Stimulated activated CD4-positive, alpha-beta T cell treated with anti-CD3 and anti-CD28 coated beads, Interleukin-4, amount 100 ng/mL, for 4 hours (primary cell): Measurements from ENCODE around the gene HIP1R.

ENCODE experiments used
- DNase-seq, 2 experiments: peaks; one replicate each; pipeline ENCODE4 v3.0.0-alpha.2; 2020

The HIP1R gene

DNA sequence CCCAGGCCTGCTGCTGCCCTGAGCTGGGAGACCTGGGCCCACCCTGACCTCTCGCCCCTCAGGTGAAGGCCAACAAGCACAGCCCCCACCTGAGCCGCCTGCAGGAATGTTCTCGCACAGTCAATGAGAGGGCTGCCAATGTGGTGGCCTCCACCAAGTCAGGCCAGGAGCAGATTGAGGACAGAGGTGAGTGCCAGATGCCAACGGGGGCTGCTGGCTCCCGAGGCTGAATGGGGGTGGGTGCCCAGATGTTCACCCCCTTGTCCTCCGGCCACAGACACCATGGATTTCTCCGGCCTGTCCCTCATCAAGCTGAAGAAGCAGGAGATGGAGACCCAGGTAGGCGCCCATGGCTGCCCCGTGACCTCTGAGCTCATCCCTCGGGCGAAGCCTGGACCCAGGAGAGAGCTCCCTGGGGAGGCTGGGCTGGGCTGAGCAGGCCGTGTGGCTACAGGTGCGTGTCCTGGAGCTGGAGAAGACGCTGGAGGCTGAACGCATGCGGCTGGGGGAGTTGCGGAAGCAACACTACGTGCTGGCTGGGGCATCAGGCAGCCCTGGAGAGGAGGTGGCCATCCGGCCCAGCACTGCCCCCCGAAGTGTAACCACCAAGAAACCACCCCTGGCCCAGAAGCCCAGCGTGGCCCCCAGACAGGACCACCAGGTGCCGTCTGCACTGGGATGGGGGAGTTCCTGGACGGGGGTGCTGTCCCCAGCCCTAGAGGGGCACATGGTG, 25.8 kb downstream of the HIP1R start:
- no peak for DNase-seq

GRCh38 chr12:122861587-122861970, 26.3 kb downstream of the HIP1R start:
- DNase-seq: no peak

DNA sequence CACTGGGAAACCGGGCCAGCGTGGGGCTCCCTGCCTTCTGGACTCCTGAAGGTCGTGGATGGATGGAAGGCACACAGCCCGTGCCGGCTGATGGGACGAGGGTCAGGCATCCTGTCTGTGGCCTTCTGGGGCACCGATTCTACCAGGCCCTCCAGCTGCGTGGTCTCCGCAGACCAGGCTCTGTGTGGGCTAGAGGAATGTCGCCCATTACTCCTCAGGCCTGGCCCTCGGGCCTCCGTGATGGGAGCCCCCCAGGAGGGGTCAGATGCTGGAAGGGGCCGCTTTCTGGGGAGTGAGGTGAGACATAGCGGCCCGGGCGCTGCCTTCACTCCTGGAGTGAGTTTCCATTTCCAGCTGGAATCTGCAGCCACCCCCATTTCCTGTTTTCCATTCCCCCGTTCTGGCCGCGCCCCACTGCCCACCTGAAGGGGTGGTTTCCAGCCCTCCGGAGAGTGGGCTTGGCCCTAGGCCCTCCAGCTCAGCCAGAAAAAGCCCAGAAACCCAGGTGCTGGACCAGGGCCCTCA, 26.9 kb downstream of the HIP1R start:
- no peak for DNase-seq

DNA sequence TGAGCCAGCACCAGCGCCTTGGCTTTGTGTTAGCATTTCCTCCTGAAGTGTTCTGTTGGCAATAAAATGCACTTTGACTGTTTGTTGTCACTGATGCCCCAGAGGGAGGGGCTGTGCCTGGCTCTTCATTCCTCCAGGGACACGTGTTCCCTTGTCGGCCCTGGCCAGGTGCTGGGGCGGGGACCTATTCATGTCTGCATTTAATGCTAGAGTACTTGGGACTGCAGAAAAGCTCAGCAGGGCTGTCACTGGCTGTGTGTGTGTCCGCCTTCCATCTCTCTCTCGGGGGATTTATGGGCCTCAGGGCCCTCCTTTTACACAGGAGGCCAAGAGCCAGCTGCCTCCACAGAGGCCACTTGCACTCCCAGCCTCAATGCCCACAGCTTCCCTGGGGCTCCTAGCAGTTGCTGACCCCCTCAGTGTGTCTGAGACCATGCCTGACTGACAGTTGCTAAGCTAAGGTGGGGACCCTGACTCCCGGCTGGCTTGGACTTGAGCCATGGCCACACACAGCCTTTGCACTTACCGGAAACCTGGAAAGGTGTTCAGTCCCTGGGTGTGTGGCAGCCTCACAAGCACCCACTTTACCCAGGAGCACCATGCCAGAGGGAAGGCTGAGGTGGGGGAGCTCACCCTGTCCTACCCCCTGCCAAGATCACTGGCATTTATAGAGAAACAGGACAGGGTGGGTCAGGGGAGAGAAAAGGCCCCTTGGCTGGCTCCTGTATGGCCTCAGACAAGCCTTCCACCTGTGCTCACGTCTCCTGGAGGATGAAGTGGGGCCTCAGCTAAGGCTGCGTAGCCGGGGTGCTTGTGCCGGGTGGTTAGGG, 27.8 kb downstream of the HIP1R start:
- no peak for DNase-seq

DNA sequence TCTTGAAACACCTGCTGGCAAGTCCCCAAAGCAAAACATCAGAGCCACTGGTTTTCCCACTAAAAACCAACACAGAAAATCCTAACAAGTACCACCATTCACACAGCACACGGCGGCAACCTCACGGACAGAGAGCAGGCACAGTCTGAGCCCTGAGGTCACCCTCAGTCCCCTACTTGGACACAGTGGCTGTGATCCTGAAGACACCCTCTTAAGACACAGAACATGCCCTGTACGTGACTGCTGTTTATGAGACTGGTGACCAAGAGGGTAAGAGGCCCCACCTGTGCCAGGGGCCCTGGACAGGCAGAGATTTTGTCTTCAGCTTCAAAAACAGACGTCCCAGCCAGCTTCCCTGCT, 29.6 kb downstream of the HIP1R start:
- DNase-seq: no peak

DNA sequence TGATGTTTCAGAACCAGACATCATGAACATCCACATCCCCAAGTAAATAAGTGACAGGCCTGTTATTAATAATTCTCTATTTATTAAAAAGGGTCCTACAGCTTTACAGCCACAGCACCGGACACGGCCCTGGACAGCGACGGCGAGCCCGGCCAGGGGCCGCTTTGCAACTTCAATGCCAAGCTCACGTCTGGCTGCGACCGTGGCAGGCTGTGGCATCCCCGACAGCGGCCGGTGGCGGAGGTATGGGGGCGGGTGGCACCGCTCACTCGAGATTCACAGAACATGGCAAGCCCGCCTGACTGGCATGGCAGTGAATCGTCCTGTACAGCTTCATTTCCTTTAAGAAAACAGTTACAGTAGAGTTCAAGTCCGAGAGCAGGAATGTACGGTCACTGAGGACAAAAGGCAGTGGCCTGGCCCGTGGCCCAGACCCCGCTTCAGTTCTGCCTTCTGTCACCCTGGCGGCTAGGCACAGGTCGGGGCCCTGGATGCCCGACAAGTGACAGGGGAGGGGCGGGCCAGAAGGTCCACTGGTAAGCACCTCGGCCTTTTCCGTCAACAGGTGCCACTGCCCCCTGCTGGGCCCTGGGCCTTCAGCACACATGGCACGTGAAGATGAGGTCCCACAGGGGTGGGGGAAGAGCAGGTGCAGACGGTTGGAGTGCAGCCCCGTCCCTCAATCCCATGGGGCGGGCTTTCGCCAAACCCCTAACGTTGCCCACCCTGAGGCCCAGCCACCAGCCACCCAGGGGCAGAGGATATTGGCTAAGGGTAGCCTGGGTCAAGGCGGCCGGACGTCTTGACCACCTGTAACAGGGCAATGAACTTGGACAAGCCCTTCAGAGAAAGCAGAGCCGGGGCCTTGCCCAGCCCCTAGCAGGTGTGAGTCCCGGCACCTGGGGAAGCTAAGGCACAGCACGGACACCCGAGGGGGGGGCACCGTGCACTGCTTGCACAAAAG, 30.3 kb downstream of the HIP1R start:
- DNase-seq: no peak

GRCh38 chr12:122866379-122866778, 31.1 kb downstream of the HIP1R start:
- DNase-seq: no peak

GRCh38 chr12:122866950-122867607, 31.8 kb downstream of the HIP1R start:
- no peak for DNase-seq

- no peak for DNase-seq
Observed at GRCh38 chr12:122867691-122868461, 32.6 kb downstream of the HIP1R start.

DNA sequence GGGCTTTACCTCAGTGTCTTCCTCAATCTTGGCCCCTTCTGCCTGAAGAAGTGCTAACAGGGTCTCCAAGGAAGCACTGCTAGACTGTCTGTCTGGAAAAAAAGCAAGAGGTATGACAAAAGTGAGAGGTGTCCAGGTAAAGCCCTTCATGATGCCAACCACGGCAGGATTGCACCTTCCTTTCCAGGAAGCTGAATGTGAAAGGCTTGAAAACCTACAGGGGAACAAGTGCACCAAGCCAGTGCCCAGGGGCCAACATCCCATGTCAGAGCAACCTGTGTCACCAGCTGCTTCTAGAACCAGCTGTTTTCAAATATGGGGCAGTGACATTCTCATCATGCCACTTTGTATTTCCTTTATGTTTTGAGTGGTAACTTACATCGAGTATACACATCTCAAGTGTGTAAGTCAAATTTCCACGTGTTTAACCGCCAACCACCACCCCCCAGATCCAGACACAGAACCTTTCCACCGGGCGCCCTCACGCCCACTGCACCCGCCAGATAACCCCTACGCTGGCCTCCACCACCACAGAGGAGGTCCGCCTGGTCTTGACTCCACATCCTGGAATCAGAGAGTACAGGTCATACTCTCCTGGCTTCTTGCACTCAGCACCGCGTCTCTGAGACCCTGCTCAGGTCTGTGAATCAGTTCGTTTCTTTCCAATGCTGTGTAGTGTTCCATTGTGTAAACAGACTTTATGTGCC, 33.4 kb downstream of the HIP1R start:
- no peak for DNase-seq

DNA sequence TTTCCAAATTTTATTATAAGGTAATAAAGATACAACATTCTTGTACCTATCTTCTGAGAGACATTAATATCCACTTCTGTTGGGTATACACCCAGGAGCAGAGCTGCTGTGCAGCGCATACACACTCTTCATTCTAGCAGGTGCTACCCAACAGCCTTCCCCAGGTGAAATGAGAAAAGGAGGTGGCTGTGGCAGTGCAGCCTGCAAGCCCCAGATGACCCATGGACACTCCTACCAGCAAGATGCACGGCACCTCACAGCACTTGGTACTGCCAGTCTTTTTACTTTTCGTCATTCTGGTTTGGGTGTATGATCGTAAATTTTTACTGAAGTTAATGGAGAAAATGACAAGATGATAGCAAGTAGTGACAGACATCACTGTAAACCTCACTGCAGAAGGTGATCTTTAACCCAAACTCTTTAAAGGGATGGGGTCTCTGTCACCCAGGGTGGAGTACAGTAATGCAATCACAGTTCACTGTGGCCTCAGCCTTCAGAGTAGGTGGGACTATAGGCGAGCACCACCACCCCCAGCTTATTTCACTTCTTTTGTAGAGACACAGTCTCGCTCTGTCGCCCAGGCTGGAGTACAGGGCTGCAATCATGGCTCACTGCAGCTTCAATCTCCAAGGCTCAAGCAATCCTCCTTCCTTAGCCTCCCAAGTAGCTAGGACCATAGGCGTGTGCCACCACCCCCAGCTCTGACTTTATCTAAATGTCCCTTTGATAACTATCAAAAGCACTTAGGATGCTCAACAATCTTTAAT, 34.1 kb downstream of the HIP1R start:
- DNase-seq: no peak

- DNase-seq: no peak
Observed at GRCh38 chr12:122870163-122870842, 35.0 kb downstream of the HIP1R start.

DNA sequence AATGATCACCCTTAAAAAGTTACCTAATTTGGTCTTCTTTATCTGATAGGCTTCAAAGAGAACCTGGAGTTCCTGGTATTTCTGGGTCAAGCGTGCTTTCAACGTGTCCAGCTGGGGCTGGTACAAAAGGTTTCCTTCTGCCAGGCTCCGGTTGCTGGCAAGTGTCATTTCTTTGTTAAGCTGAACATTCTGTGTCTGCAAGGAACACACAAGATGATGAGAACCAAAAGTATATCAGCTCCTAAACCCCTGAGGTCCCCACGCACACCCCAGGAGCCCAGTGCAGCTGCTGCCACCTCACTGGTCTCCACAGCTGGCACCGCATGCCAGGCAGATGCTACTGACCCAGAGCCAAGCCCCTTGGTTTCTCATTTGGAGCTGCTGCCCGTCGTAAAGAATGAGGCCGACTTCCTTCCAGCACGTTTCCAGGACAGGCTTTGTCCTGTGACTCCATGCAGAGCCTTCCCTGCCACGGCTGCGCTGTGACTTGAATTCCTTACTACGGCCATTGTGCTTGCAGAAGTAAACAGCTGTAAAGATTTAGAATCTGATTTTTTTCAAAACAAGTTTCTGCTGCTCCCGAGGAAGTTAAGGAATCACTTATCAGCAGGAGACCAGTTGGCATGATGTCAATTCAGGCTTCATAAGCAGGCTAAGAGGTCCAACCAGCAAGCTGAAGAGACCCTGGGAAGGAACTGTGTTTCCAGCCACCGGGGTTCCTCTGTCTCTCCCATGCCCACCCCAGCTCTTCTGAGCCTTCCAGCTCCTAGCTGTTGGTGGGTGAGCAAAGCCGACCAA, 35.8 kb downstream of the HIP1R start:
- no peak for DNase-seq

GRCh38 chr12:122871851-122872780, 36.9 kb downstream of the HIP1R start:
- DNase-seq: peak; percentile 37 to 47

- DNase-seq: no peak
Observed at GRCh38 chr12:122872815-122873361, 37.6 kb downstream of the HIP1R start.

DNA sequence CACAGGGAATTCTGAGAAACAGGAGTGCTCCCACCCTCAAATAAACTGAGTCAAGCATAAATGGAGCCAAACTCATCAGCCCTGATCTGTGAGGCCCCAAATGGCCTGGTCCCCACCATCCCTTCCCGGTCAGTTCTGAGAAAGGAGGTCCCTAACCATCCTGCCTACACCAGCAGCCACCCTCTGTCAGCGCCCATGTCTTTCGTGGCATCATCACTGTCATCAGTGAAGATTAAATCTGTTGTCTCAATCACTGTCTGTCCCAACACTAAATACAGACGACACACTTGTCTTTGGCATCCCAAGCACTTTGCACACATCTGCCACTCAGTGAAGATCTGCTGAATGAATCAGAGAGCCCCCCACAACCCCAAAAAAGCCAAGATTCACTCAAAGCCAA, 38.3 kb downstream of the HIP1R start:
- DNase-seq: no peak

DNA sequence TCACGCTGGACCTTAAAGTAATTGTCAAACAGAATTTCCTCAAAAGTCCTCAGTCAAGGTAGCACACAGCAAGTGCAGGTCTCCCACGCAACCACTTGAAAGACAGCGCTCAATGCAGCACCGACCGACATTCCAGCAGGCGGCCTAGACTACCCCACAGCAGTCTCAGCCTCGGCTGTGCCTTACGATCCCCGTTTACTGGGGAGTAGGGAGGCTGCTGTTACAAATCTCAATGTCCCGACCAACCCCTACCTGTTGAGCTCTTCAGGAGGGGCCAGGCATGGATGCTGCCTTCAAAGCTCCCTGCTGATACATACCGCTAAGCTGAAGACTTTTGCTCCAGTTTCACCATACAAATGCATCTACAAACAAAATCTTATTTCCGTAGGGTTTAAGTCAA, 38.8 kb downstream of the HIP1R start:
- peak; percentile 46 to 64 for DNase-seq
